ENCODE results near the gene CRTC1.

CRTC1 gene

GRCh38 chr19:18660051-18660910 is 23.2 kb upstream of the CRTC1 start:
- no peak overlapping the region for H3K27ac ChIP-seq
- TF ChIP-seq CTCF (IDR thresholded peaks at IDR 0.05) (no peak), ZFX (IDR thresholded peaks at IDR 0.05; ENCODE audit: borderline replicate concordance) (no peak)

- TF ChIP-seq ZFX (IDR thresholded peaks at IDR 0.05; ENCODE audit: borderline replicate concordance) (no peak), CTCF (IDR thresholded peaks at IDR 0.05) (no peak)
Measured at GRCh38 chr19:18660939-18661670, 22.4 kb upstream of the CRTC1 start.

GRCh38 chr19:18662972-18663732 is 20.3 kb upstream of the CRTC1 start:
- no peak overlapping the region for H3K27ac ChIP-seq
- TF ChIP-seq ZFX (IDR thresholded peaks at IDR 0.05; ENCODE audit: borderline replicate concordance): no peak
- TF ChIP-seq CTCF (IDR thresholded peaks at IDR 0.05): no peak

More at GRCh38 chr19:18660939-18661670, 22.4 kb upstream of the CRTC1 start:
- H3K27ac ChIP-seq: no peak overlapping the region

- TF ChIP-seq ZFX (IDR thresholded peaks at IDR 0.05; ENCODE audit: borderline replicate concordance) (no peak), CTCF (IDR thresholded peaks at IDR 0.05) (no peak)
- no peak overlapping the region for H3K27ac ChIP-seq
Measured at GRCh38 chr19:18663940-18664530, 19.4 kb upstream of the CRTC1 start.

GRCh38 chr19:18665771-18666202 is 17.7 kb upstream of the CRTC1 start:
- no peak for TF ChIP-seq CTCF (IDR thresholded peaks at IDR 0.05)
- no peak for TF ChIP-seq ZFX (IDR thresholded peaks at IDR 0.05; ENCODE audit: borderline replicate concordance)

GRCh38 chr19:18666317-18666716 is 17.2 kb upstream of the CRTC1 start:
- H3K27ac ChIP-seq: no peak overlapping the region
- no peak for TF ChIP-seq ZFX (IDR thresholded peaks at IDR 0.05; ENCODE audit: borderline replicate concordance)
- TF ChIP-seq CTCF (IDR thresholded peaks at IDR 0.05): no peak

More at GRCh38 chr19:18665771-18666202, 17.7 kb upstream of the CRTC1 start:
- H3K27ac ChIP-seq: no peak overlapping the region
